IMR-90 (cell line): Measurements from ENCODE around the gene MESP2. TPM values are rescaled to one million over a fixed set of nuclear protein-coding genes. Genes with fewer than 3 reads are reported as not detected.

ENCODE experiments used
- ATAC-seq: fragments of 200-7000 bp; cut with Tn5 transposase; 2 replicates; pipeline ENCODE4 v1.9.1; 2020; ENCODE audit warnings: low read depth, mild to moderate bottlenecking, moderate library complexity
- BruUV-seq: library from RNA; stranded (reverse); fragments of 400-500 nt; replicated peaks from 2 replicates; lab custom pipeline; 2021; lab: Mats Ljungman, UMichigan
- CTCF ChIA-PET: fragments of 300-600 bp; formaldehyde crosslinking; extraction: SDS; loops from one replicate; lab custom pipeline; 2021; ENCODE audit warnings: antibody characterized with exemption; lab: Yijun Ruan, JAX
- POLR2A ChIA-PET: fragments of 300-600 bp; sonication (Branson Sonifier 250); formaldehyde crosslinking; loops from one replicate; lab custom pipeline; 2022; ENCODE audit warnings: antibody characterized with exemption; ENCODE audit not compliant: unreplicated experiment; lab: Charles Lee
- DNase-seq: peaks from one replicate; pipeline ENCODE4 v3.0.0; 2013
- H2AFZ ChIP-seq: replicated peaks from 2 replicates; pipeline ENCODE3; 2013; ENCODE audit warnings: low read length, mild to moderate bottlenecking; ENCODE audit not compliant: poor library complexity
- H2AK5ac ChIP-seq: 2 replicates; pipeline ENCODE4 v1.6.1; 2013; ENCODE audit warnings: low read depth, low read length, inconsistent platforms
- H2AK9ac ChIP-seq: replicated peaks from 2 replicates; pipeline ENCODE3; 2013; ENCODE audit warnings: mild to moderate bottlenecking, low read depth, low read length, moderate library complexity; ENCODE audit not compliant: poor library complexity
- H2BK120ac ChIP-seq: 2 replicates; pipeline ENCODE4 v1.6.1; 2013; ENCODE audit warnings: low read depth, low read length, inconsistent platforms
- H2BK15ac ChIP-seq: 3 replicates; pipeline ENCODE4 v1.6.1; 2013; ENCODE audit warnings: low read depth, low read length, inconsistent platforms
- H2BK20ac ChIP-seq: 2 replicates; pipeline ENCODE4 v1.6.1; 2013; ENCODE audit warnings: low read depth, mild to moderate bottlenecking, inconsistent platforms, low read length, moderate library complexity
- H2BK5ac ChIP-seq: 2 replicates; pipeline ENCODE4 v1.6.1; 2013; ENCODE audit warnings: mild to moderate bottlenecking, low read depth, low read length, inconsistent platforms; ENCODE audit not compliant: poor library complexity, severe bottlenecking
- H3K14ac ChIP-seq: replicated peaks from 2 replicates; pipeline ENCODE4 v1.6.1; 2013; ENCODE audit warnings: low read depth, low read length, inconsistent platforms
- H3K18ac ChIP-seq: 2 replicates; pipeline ENCODE4 v1.6.1; 2013; ENCODE audit warnings: low read depth, low read length, control low read depth
- H3K23ac ChIP-seq: 2 replicates; pipeline ENCODE4 v1.6.1; 2013; ENCODE audit warnings: low read depth, low read length, inconsistent platforms
- H3K27ac ChIP-seq: 2 replicates; pipeline ENCODE4 v1.5.1; 2013; ENCODE audit warnings: mild to moderate bottlenecking, control low read depth, low read length; ENCODE audit not compliant: insufficient read depth
- H3K27me3 ChIP-seq: 2 replicates; pipeline ENCODE4 v1.6.1; 2013; ENCODE audit warnings: low read length; ENCODE audit not compliant: control insufficient read depth, insufficient read depth
- H3K36me3 ChIP-seq: 2 replicates; pipeline ENCODE4 v1.6.1; 2013; ENCODE audit warnings: low read length, mixed read lengths; ENCODE audit not compliant: control insufficient read depth, insufficient read depth
- H3K4ac ChIP-seq: 2 replicates; pipeline ENCODE4 v1.6.1; 2013; ENCODE audit warnings: low read depth, low read length, inconsistent platforms
- H3K4me1 ChIP-seq: 2 replicates; pipeline ENCODE4 v1.6.1; 2013; ENCODE audit warnings: low read length, mixed read lengths; ENCODE audit not compliant: control insufficient read depth, insufficient read depth
- H3K4me2 ChIP-seq: 2 replicates; pipeline ENCODE4 v1.6.1; 2013; ENCODE audit warnings: low read depth, mild to moderate bottlenecking, control low read depth, low read length, moderate library complexity
- H3K4me3 ChIP-seq: 2 replicates; pipeline ENCODE4 v1.5.1; 2013; ENCODE audit warnings: low read depth, mild to moderate bottlenecking, control low read depth, low read length, moderate library complexity; ENCODE audit not compliant: insufficient read depth
- H3K56ac ChIP-seq: 2 replicates; pipeline ENCODE4 v1.6.1; 2013; ENCODE audit warnings: low read length, inconsistent platforms; ENCODE audit not compliant: insufficient read depth; ENCODE audit errors: extremely low read depth
- H3K79me1 ChIP-seq, 2 experiments: 2 replicates each; pipeline ENCODE4 v1.6.1; 2013; ENCODE audit warnings: low read length in 2 of 2, inconsistent platforms in 1 of 2, low read depth in 1 of 2
- H3K9ac ChIP-seq: 2 replicates; pipeline ENCODE4 v1.6.1; 2013; ENCODE audit warnings: low read depth, low read length, control low read depth
- H3K9me1 ChIP-seq: 2 replicates; pipeline ENCODE4 v1.6.1; 2013; ENCODE audit warnings: low read length, inconsistent platforms; ENCODE audit not compliant: insufficient read depth
- H3K9me3 ChIP-seq: 2 replicates; pipeline ENCODE4 v1.6.1; 2013; ENCODE audit warnings: low read length; ENCODE audit not compliant: control insufficient read depth, insufficient read depth
- H4K20me1 ChIP-seq: 2 replicates; pipeline ENCODE4 v1.6.1; 2013; ENCODE audit warnings: low read length, inconsistent platforms; ENCODE audit not compliant: insufficient read depth
- H4K5ac ChIP-seq: 2 replicates; pipeline ENCODE4 v1.6.1; 2013; ENCODE audit warnings: mild to moderate bottlenecking, low read depth, low read length, control low read depth
- H4K8ac ChIP-seq, 2 experiments: 2 replicates each; pipeline ENCODE4 v1.6.1; 2013; ENCODE audit warnings: low read depth in 2 of 2, low read length in 2 of 2, control low read depth in 1 of 2, inconsistent platforms in 1 of 2
- H4K91ac ChIP-seq: 2 replicates; pipeline ENCODE4 v1.6.1; 2013; ENCODE audit warnings: low read depth, low read length, inconsistent platforms; ENCODE audit not compliant: insufficient read depth
- CEBPB ChIP-seq: IDR thresholded peaks from 2 replicates; pipeline ENCODE4 v1.6.1; 2012; ENCODE audit warnings: low read depth, low read length, improper control_type of control experiment
- MAFK ChIP-seq: IDR thresholded peaks from 2 replicates; pipeline ENCODE4 v1.6.1; 2012; ENCODE audit warnings: low read depth, low read length, improper control_type of control experiment
- MAZ ChIP-seq: IDR thresholded peaks from 2 replicates; pipeline ENCODE4 v1.6.1; 2012; ENCODE audit warnings: low read depth, mild to moderate bottlenecking, low read length, improper control_type of control experiment, moderate library complexity, borderline replicate concordance
- MXI1 ChIP-seq: IDR thresholded peaks from 2 replicates; pipeline ENCODE4 v1.6.1; 2012; ENCODE audit warnings: low read depth, mild to moderate bottlenecking, low read length, moderate library complexity, borderline replicate concordance
- POLR2A ChIP-seq: IDR thresholded peaks from 2 replicates; pipeline ENCODE4 v1.6.1; 2012; ENCODE audit warnings: mild to moderate bottlenecking, low read depth, low read length
- RFX5 ChIP-seq: IDR thresholded peaks from 2 replicates; pipeline ENCODE4 v1.8.0; 2012; ENCODE audit warnings: low read depth, mild to moderate bottlenecking, low read length, moderate library complexity
- WGBS, 2 experiments: methylation state at CpG; one replicate each; pipeline versions ENCODE4 v1.1.5 to v1.1.7; 2013; ENCODE audit warnings: missing lambda C conversion rate in 2 of 2; ENCODE audit not compliant: insufficient read length in 1 of 2; ENCODE audit errors: extremely low coverage in 2 of 2; 5-methylcytosine and 5-hydroxymethylcytosine counted together
- dilution Hi-C: fragments of 300-500 bp; cut with HindIII; formaldehyde crosslinking; loops from one replicate; pipeline ENCODE4 v1.14.3; 2018; ENCODE audit warnings: low sequenced_read_pairs; ENCODE audit not compliant: unreplicated experiment
- in situ Hi-C: fragments of 300-500 bp; cut with MboI; formaldehyde crosslinking; loops from 3 replicates; pipeline ENCODE4 v1.14.3; 2019; ENCODE audit warnings: low sequenced_read_pairs, inconsistent platforms, mixed read lengths
- intact Hi-C: fragments of 100-400 bp; cut with micrococcal nuclease; formaldehyde crosslinking; loops from 2 replicates; pipeline ENCODE4 v1.10.0; 2022
- polyA plus RNA-seq, 3 experiments: library from polyadenylated mRNA; depleted of rRNA; stranded (reverse); fragments of >200 nt; gene quantifications; 2 replicates each; pipeline ENCODE4 v1.2.3, GENCODE V29; 2012; ENCODE audit warnings: low replicate concordance in 1 of 3
- total RNA-seq: library from RNA; depleted of rRNA; stranded (reverse); fragments of >200 nt; gene quantifications from 2 replicates; pipeline ENCODE4 v1.2.3, GENCODE V29; 2012
- TF ChIP-seq, protein P1 (sequence below): conservative IDR thresholded peaks from 2 replicates; pipeline ENCODE4 v1.5.1; 2012; ENCODE audit warnings: mild to moderate bottlenecking, low read depth, low read length, improper control_type of control experiment

MESP2 gene
- total and polyA plus RNA-seq, 2 of the 4 experiments (the other 2 are of a cell fraction), result 0.18 to 0.32 TPM

DNA sequence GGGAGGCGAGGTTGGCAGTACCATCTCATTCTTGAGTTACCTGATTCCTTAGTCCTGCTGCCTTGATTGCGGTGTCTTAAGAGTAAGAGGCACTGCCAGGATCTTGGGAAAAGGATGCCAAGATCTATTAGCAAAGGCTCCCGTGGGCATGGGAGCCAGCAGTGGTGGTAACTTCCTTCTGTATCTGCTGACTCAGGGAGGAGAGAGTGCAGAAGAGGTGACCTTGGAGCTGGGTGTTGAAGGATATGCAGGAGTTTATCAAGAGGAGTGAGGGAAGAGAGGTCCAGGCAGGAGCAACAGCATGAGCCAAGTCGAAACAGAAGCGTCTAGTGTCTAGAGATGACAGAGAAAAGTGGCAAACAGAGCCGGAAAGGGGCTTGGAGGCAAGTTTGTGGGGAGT, 4.5 kb downstream of the MESP2 start:
- in situ Hi-C loops (no loop called here), intact Hi-C loops (no loop called here), dilution Hi-C loops (no loop called here)
- CTCF ChIA-PET, result no interaction called here
- H2AK9ac ChIP-seq, result peak overlapping the region; percentile 83
- H3K27me3 ChIP-seq, result no peaks in the 10 kb centered on the region
- H3K4ac ChIP-seq, result no peak overlapping the region; the same call in 1 of the 2 replicates
- 90% methylated on average over 3 of the region's 6 CpGs; no CpG with 5 or more reads in 1 of the 2 experiments for WGBS, 2 experiments
- no peaks in the 10 kb centered on the region for H3K9me3 ChIP-seq
- no peak overlapping the region for H4K5ac ChIP-seq
- no peak overlapping the region for H2BK15ac ChIP-seq
- no TSS peak for BruUV-seq
- peak overlapping the region; percentile 0 for H2AFZ ChIP-seq
- H3K18ac ChIP-seq, result no peak overlapping the region
- H3K9me1 ChIP-seq, result no peaks in the 10 kb centered on the region; the same call in 1 of the 2 replicates
- no peaks in the 10 kb centered on the region for H4K20me1 ChIP-seq
- no peak overlapping the region for H3K4me3 ChIP-seq
- H3K79me1 ChIP-seq, result no peaks in the 10 kb centered on the region
- H2BK20ac ChIP-seq, result no peak overlapping the region; the same call in 1 of the 2 replicates
- no peak overlapping the region for H2AK5ac ChIP-seq
- H3K14ac ChIP-seq, result no peak overlapping the region
- H3K27ac ChIP-seq, result no peak overlapping the region
- H2BK120ac ChIP-seq, result no peak overlapping the region
- TF ChIP-seq CEBPB, result no peak
- no peak for TF ChIP-seq RFX5
- no peak for TF ChIP-seq POLR2A
- no peak for TF ChIP-seq MAZ
- TF ChIP-seq, protein P1, sequence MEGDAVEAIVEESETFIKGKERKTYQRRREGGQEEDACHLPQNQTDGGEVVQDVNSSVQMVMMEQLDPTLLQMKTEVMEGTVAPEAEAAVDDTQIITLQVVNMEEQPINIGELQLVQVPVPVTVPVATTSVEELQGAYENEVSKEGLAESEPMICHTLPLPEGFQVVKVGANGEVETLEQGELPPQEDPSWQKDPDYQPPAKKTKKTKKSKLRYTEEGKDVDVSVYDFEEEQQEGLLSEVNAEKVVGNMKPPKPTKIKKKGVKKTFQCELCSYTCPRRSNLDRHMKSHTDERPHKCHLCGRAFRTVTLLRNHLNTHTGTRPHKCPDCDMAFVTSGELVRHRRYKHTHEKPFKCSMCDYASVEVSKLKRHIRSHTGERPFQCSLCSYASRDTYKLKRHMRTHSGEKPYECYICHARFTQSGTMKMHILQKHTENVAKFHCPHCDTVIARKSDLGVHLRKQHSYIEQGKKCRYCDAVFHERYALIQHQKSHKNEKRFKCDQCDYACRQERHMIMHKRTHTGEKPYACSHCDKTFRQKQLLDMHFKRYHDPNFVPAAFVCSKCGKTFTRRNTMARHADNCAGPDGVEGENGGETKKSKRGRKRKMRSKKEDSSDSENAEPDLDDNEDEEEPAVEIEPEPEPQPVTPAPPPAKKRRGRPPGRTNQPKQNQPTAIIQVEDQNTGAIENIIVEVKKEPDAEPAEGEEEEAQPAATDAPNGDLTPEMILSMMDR, result no peak
- TF ChIP-seq MAFK, result no peak
- TF ChIP-seq MXI1, result no peak
- H3K23ac ChIP-seq, result no peak overlapping the region
- H4K91ac ChIP-seq, result no peak overlapping the region; the same call in 1 of the 2 replicates
- H3K4me1 ChIP-seq, result peaks cover 13% of the 10 kb centered on the region
- no peak overlapping the region for H3K4me2 ChIP-seq
- ATAC-seq, result no peak
- peaks cover 4% of the 10 kb centered on the region; the same call in 1 of the 2 replicates for H3K36me3 ChIP-seq
- H3K56ac ChIP-seq, result no peak overlapping the region
- H2BK5ac ChIP-seq, result no peak overlapping the region
- no peak for DNase-seq
- POLR2A ChIA-PET, result no interaction called here
- no peak overlapping the region for H4K8ac ChIP-seq
- no peak overlapping the region for H3K9ac ChIP-seq
